GM15510 (cell line): ENCODE data around the gene THPO.

Experiments used
- POLR2A ChIP-seq: IDR thresholded peaks from 3 replicates; pipeline ENCODE4 v1.6.1; 2011; ENCODE audit warnings: borderline replicate concordance; ENCODE audit not compliant: insufficient read length; ENCODE audit errors: extremely low read depth

THPO gene

DNA sequence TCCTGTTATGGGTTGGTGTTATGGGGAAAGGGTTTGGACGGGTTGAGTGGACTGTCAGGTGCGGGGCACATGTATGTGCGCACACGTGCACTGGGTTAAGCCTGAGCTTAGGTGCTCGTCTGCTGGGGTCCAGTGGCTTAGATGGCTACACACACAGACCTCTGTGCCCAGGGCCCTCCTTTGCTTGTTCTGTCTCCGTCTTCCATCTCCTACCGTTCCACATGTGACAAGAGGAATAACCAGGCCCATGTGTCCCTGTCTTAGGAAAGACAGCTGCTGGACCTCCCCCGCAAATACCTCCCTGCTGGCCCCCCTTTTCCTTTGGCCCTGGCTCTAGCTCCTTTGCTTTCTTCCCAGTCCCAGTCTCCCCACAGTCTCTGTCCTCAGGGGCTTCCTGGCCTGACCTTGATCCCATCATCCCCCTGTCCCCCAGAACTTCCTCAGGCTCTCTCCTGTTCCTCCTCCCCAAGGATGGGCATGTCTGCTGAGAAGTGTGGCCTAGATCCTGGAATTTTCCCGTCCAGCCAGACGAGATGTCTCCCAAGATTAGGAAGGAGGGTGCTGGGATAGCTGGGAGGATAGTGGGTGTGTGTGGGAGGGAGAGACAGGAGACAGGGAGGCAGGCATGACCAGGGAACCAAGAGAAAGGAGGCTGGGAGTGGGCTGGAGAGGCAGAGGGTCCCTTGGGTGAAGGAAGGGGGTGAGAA, 797 bp upstream of the THPO start:
- TF ChIP-seq POLR2A: no peak

DNA sequence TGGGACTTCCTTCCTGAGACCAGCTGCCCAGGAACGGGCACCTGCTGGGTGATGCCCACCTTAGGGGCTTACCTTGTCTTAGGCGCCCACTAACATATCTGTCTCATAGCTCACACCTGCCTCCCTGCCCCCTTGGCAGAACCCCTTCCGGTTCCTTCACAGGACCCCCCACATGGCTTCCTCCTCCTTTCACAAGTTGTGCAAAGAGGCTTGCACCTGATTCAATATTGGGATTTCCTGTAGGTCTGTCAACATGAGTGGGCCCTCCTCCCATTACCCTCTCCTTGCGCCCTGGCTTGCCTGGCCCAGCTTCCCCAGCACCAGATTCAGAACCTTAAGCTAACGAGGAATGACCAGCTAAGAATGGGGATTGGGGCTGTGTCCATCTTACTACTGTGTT, 633 bp downstream of the THPO start:
- TF ChIP-seq POLR2A: no peak

DNA sequence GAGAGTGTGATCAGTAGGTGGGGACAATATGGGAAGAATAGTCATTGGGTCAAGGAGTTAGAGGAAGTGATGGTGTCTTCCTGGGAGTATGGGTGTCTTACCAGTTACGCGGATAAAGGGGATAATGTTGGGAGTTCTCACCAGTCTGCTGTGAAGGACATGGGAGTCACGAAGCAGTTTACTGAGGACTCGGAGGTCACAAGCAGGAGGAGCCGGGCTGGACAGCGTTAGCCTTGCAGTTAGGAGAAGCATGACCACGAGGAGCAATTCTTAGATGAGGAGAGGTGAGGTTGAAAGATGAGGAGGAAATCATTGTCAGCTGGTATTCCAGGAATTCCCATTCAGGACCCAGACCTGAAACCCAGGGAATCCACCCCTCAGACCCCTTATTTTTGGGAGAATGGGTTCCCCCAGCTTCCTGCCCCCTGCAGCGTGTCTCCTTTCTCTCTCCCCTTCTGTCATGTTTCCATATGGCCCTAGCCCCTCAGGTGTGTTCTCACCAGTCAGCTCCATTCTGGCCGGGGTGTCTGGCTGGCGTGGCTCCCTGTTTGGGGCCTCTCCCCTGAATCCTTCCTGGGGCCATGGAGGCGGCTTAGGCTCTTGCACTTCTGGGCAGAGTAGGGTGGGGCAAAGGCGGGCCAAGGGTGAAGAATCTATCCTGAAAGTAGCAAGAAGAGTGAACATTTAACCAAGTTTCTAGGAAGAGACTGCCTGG, 2.1 kb downstream of the THPO start:
- TF ChIP-seq POLR2A: no peak

DNA sequence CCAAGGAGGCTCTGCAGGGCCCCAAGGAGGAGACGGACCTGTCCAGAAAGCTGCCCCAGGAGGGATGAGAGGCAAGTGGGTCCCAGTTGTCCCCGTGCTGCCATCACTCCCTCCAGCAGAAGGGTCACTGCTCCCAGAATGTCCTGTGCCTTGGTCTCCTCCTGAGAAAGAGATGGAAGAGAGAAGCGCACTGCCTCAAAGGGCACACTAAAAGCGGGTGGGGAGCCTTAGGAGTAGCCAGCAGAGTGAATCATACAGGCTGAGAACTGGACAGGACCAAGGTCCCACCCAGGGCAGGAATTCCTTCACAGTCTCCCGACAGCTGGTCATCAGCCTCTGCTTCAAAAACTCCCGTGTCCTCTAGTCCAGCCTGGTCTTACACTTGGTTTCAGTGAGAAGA, 4.6 kb downstream of the THPO start:
- TF ChIP-seq POLR2A: no peak

DNA sequence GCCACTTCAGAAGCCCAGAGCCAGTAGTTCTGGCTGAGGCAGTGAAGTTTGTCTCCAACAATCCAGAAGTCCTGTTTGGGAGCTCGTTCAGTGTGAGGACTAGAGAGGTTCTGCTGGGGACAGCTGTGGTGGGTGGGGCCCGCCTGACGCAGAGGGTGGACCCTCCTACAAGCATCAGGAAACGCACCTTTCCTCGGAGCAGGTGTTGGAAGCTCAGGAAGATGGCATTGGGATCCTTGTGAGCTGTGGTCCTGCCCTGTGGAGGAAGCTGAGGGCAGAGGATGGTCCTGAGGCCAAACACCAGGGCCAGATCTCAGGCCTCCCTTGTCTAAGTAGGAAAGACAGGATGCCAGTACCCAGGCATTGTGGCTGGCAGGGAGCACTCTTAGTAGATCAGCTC, 5.1 kb downstream of the THPO start:
- no peak for TF ChIP-seq POLR2A

DNA sequence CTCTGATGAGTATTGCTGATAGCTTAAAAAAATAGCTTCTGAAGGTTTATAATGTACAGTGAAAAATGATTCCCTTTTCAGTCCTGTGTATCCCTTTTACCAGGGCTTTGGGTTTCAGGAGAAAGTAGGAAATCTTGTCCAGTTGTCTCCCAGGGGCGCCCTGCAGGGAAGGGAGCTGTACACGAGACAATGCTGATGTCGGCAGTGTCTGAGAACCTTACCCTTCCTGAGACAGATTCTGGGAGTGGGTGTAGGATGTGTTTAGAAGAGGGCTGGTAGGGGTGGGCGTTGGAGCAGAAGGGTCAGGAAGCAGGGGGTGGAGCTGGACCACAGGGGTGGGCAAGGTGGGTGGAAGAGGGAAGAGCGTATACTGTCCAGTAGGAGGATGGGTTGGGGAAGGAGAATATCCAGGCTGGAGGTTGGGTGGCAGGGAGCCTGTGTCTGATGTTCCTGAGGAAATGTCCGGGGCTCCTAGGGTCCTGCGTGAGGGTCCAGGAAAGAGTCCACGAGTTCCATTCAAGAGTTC, 5.6 kb downstream of the THPO start:
- TF ChIP-seq POLR2A: no peak

DNA sequence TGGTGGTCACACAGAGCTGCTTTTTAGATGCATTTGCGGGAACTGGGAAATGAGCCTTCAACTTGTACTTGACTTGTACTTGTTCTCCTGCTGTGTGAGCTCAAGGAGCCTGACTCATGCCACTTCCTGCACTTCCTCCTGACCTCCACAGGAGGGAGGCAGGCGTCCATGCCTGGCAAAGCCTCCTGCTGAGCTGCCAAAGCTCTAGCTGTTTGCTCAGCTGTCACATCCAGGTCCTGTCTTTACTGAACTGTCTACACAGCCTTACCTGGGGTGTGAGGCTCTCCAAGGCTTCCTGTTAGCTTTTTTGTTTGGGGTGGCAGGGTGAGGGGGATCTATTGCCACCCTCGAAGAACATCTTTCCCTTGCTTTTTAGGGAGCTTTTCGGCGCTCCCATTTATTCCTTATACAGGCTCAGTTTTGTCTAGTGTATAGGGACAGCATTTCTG, 6.4 kb downstream of the THPO start:
- TF ChIP-seq POLR2A: no peak

DNA sequence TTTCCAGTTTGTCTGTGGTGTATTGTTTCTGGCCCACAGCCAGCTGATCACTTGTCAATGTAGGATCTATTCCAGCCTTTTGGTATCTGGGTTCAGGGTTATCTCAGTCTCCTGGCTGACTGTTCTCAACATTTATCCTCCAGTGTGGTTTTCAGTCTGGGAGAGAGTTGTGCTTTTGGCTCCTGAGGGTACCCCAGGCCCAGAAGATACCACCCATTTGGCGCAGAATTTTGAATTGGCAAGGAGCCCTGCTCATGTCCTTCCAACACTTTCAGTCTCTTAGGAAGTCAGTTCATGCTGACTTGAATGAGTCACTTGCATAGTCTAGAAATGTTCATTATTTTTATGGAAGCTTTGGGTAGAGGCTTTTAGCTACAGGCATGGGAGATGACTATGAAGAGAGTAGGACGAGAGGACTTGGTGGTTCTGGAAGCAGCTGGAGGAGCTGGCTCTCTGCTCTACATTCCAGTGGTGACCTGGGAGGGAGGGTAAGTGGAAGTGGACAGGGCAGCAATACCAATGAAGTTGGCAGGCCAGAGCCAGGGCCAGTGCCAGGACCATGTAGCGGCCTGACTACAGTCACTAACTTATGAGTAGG, 9.3 kb downstream of the THPO start:
- TF ChIP-seq POLR2A: no peak

DNA sequence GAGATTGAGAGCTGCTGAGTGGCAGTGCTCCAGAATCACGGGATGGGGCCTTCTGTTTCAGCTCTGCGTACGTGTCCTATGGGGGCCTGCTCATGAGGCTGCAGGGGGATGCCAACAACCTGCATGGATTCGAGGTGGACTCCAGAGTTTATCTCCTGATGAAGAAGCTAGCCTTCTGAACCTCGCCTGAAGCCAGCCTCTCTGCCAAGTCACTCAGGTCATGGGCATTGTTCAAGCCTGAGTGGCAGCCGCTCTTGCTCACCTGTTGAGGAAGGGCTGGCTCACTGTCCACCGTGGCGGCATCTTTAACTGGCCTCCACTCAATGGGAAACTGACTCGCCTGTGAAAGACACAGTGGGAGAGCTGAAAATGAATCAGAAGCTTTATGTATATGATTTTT, 9.9 kb downstream of the THPO start:
- TF ChIP-seq POLR2A: no peak

DNA sequence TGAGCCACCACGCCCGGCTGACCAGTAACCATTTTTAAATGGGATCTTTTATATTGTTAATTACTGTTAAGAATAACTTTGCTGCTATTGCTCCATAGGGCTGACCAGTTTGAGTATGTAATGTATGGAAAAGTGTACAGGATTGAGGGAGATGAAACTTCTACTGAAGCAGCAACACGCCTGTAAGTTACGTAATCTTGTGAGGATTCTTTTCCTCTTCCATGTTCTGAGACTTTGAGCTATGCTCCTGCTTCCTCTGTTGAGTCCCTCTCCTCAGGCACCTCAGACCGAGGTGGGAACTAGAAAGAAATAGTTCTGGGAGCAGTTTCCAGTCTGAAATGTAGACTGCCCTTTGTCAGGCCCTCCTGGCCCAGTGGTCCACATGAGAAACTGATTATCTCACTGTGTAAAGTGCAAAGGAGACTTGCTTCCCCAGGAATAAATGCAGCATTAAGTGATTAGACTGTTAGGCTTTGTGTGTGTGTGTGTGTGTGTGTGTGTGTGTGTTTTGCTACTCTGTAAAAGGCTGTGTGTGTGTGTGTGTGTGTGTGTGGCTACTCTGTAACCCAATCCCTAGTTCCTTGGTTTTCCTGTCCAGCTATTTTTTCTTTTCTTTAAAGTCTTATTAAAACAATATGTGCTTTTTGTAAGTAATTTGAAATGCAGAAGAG, 11.3 kb downstream of the THPO start:
- no peak for TF ChIP-seq POLR2A

DNA sequence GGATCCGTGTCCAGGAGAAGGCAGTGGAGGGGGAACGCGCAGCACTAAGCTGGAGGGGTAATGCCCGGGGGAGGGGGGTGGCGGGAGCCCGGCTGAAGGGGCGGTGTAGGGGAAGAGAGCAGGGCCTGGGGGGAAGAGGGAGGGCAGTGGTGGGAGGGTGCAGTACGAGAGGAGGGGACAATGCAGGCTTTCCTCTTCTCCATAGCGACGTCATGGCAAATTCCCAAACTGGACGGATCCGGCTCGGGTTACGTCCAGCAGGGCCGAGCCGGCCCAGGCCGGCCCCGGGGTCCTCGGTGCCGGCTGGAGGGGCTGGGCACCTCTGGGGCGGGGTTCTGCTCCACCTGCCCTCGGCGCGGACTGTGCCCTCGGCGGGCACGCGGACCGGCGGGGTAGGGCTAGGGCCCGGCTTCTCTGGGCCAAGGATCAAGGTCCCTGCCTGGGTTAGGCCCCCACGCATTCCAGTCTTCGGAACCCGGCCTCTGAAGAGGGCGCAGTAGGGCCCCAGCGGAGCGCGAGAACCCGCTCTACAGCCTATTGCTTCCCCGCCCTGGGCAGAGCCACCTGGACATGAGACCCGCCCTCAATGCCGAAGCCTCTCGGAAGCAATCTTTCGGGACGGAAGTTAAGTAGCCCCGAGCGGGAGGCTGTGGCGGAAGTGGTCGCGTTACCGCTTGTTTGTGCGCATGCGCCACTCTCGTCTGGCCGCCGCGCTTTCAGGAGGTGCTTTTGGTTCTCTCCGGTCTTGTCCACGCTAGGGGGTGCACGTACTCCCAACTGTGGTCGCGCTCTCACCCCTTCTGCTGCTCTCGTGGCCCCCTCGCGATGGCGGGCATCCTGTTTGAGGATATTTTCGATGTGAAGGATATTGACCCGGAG, 15.1 kb downstream of the THPO start:
- TF ChIP-seq POLR2A: peak; percentile 77

DNA sequence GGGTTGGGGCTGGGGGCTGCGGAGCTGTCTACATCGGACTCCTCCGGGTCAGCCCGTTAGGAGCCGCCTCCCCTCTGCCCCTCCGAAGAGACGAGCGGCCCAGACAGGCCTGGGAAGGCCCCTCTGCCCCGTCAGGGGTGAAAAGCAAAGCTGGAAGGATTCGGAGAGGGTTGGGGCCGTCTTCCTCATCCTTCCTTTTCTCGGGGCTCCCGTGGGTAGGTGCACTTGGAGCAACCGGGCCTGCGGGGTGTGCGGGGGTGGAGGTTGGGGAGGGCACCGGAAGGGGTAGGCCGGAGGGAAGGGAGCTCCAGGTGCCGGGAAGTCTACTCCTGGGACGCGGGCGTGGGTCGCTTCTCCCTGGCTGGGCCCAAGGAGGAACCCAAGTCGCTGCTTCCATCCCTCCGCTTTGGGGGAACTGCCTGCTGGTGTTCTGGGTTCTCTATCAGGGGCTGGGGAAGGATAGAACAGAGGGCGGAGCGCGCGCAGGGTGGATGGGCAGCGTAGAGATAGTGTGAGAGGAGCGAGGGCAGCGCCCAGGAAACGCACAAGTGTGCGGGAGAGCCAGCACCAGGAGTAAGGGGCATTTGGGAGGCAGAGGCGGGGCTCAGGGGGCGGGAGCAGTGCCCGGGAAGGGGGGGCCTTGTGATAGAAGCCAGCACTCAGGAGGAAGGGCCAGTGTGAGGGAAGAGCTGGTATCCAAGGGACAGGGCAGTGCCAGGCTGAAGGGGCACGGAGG, 15.9 kb downstream of the THPO start:
- no peak for TF ChIP-seq POLR2A

DNA sequence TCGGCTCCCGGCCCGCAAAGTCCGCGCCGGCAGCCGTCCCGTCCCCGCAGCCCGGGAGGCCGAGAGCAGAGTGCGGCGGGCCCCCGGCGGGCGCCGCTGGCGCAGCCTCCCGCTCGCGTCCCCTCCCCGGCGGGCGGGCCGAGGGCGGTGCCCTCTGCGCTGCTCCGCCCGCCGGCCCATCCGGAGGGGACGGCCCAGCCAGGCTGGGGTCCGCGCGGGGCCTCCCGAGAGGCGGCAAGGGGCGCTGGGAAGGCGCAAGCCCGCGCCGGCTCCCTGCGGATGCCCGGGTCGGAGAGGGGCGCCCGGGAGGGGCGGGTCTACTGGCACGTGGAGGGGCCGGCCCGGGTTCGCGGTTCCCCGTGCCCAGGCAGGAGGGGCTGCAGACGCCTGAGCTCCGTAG, 16.5 kb downstream of the THPO start, which contains the start of the genes CLCN2 and POLR2H:
Gene CLCN2, minus strand, starts transcription at position 74 of the 400 bp plus-strand sequence. CDS start 126 bp downstream, outside the sequence.
Gene POLR2H, plus strand, starts transcription at position 179 of the 400 bp plus-strand sequence. CDS start 1,783 bp downstream, outside the sequence.
- TF ChIP-seq POLR2A: peak; percentile 58
